Tibial artery (tissue), 4 donors: Measurements from ENCODE around the gene CENPB.

Experiments
- DNase-seq, 2 donors: peaks; one replicate each; pipeline ENCODE4 v3.0.0-alpha.2; 2019
- H3K27ac ChIP-seq, 2 donors: fragments of 200-600 bp; sonication (generic) in 1 of 2; 1 replicate in 1 of 2; 2 replicates in 1 of 2; pipeline ENCODE4 v1.5.1; 2018 to 2019; ENCODE audit warnings: mild to moderate bottlenecking in 1 of 2
- H3K27me3 ChIP-seq, 2 donors: fragments of 200-600 bp; sonication (generic) in 1 of 2; one replicate each; pipeline versions ENCODE4 v1.5.1 to v1.6.0; 2016 to 2019
- H3K36me3 ChIP-seq, 3 donors: fragments of 200-600 bp; sonication (generic) in 2 of 3; one replicate each; pipeline ENCODE4 v1.5.1; 2016 to 2019; ENCODE audit warnings: mild to moderate bottlenecking in 2 of 3
- H3K4me1 ChIP-seq, 4 donors: fragments of 200-600 bp; sonication (generic) in 2 of 4; 1 replicate in 3 of 4; 2 replicates in 1 of 4; pipeline ENCODE4 v1.5.1; 2016 to 2019
- H3K4me3 ChIP-seq, 2 donors: fragments of 200-600 bp; sonication (generic) in 1 of 2; 1 replicate in 1 of 2; 2 replicates in 1 of 2; pipeline ENCODE4 v1.5.1; 2018 to 2019; ENCODE audit warnings: mild to moderate bottlenecking in 2 of 2
- H3K9me3 ChIP-seq, 3 donors: fragments of 200-600 bp; sonication (generic) in 1 of 3; one replicate each; pipeline ENCODE4 v1.5.1; 2016 to 2019
- CTCF ChIP-seq, 2 experiments: fragments of 200-600 bp in 1 of 2; fragments of 450-650 bp in 1 of 2; IDR thresholded peaks; one replicate each; pipeline ENCODE4 v1.5.1; 2017 to 2019; ENCODE audit warnings: antibody characterized with exemption in 2 of 2, mild to moderate bottlenecking in 1 of 2, moderate library complexity in 1 of 2
- intact Hi-C: fragments of 100-400 bp; cut with DNase I; formaldehyde crosslinking; loops from one replicate; pipeline ENCODE4 v1.15.0; 2023; ENCODE audit warnings: low total_unique reads

CENPB gene

GRCh38 chr20:3818155-3819151, 31.9 kb upstream of the CENPB start:
- peak in 1 of 2 donors; percentile 67 for DNase-seq
- peaks cover 0 to 17% (median 13%) of the 10 kb centered on the region in 4 donors for H3K4me1 ChIP-seq
- intact Hi-C loops, result no loop called here
- peak overlapping the region; percentile 94 to 95 for H3K27ac ChIP-seq
- no peaks in the 10 kb centered on the region for H3K27me3 ChIP-seq
- peaks cover 7 to 15% (median 9%) of the 10 kb centered on the region in 3 donors for H3K36me3 ChIP-seq
- H3K9me3 ChIP-seq, result no peaks in the 10 kb centered on the region
- peak; percentile 40 to 43 for TF ChIP-seq CTCF (IDR thresholded peaks at IDR 0.05)
- no peak overlapping the region for H3K4me3 ChIP-seq

- H3K36me3 ChIP-seq, result no peaks in the 10 kb centered on the region
- no peaks in the 10 kb centered on the region for H3K9me3 ChIP-seq
- no peaks in the 10 kb centered on the region for H3K27me3 ChIP-seq
- TF ChIP-seq CTCF (IDR thresholded peaks at IDR 0.05), result no peak
- no peak overlapping the region for H3K4me3 ChIP-seq
- H3K27ac ChIP-seq, result no peak overlapping the region
- no peak for DNase-seq
- peaks cover 0 to 25% (median 16%) of the 10 kb centered on the region in 4 donors for H3K4me1 ChIP-seq
- intact Hi-C loops, result no loop called here
These were observed 29.3 kb upstream of the CENPB start for GRCh38 chr20:3815703-3816315.

- H3K9me3 ChIP-seq, result no peaks in the 10 kb centered on the region
- no peaks in the 10 kb centered on the region for H3K36me3 ChIP-seq
- no peaks in the 10 kb centered on the region for H3K27me3 ChIP-seq
- intact Hi-C loops, result no loop called here
- no peak overlapping the region for H3K27ac ChIP-seq
- TF ChIP-seq CTCF (IDR thresholded peaks at IDR 0.05), result no peak
- H3K4me3 ChIP-seq, result no peak overlapping the region
- no peak for DNase-seq
- H3K4me1 ChIP-seq, result peaks cover 0 to 33% (median 22%) of the 10 kb centered on the region in 4 donors
These were observed 28.5 kb upstream of the CENPB start for GRCh38 chr20:3814928-3815495.

- peaks cover 0 to 34% (median 20%) of the 10 kb centered on the region in 4 donors for H3K4me1 ChIP-seq
- no peak overlapping the region for H3K27ac ChIP-seq
- H3K27me3 ChIP-seq, result no peaks in the 10 kb centered on the region
- TF ChIP-seq CTCF (IDR thresholded peaks at IDR 0.05), result no peak
- H3K36me3 ChIP-seq, result no peaks in the 10 kb centered on the region
- intact Hi-C loops, result no loop called here
- DNase-seq, result no peak
- H3K4me3 ChIP-seq, result no peak overlapping the region
- no peaks in the 10 kb centered on the region for H3K9me3 ChIP-seq
These were observed 27.5 kb upstream of the CENPB start for GRCh38 chr20:3813848-3814581.
